Neural cell (in vitro differentiated cells): ENCODE results near the gene COL15A1. TPM values are rescaled to one million over a fixed set of nuclear protein-coding genes. Genes with fewer than 3 reads are reported as not detected.

Source experiments
- H2AFZ ChIP-seq: fragments of 200-600, 300-800 bp; sonication (generic), shearing (Covaris generic); 2 replicates; pipeline ENCODE4 v1.6.0; 2014; ENCODE audit warnings: low read depth, mild to moderate bottlenecking, antibody characterized with exemption, low read length, moderate library complexity
- H3F3A ChIP-seq: fragments of 200-600 bp; shearing (Covaris generic); 2 replicates; pipeline ENCODE4 v1.6.1; 2016; ENCODE audit warnings: mild to moderate bottlenecking, moderate library complexity, mixed read lengths, antibody characterized with exemption, low read length; ENCODE audit not compliant: insufficient read depth, poor library complexity, severe bottlenecking
- H3K27ac ChIP-seq: fragments of 200-600, 300-800 bp; sonication (generic), shearing (Covaris generic); 2 replicates; pipeline ENCODE4 v1.5.1; 2014; ENCODE audit warnings: mild to moderate bottlenecking, low read length, moderate library complexity
- H3K27me3 ChIP-seq: fragments of 300-800, 200-600 bp; sonication (generic), shearing (Covaris generic); 2 replicates; pipeline ENCODE4 v1.6.0; 2014; ENCODE audit warnings: mild to moderate bottlenecking, low read depth, low read length, moderate library complexity; ENCODE audit not compliant: insufficient read depth
- H3K36me3 ChIP-seq: fragments of 300-800, 200-600 bp; sonication (generic), shearing (Covaris generic); 2 replicates; pipeline ENCODE4 v1.5.1; 2014; ENCODE audit warnings: mild to moderate bottlenecking, antibody characterized with exemption, low read length, moderate library complexity; ENCODE audit not compliant: insufficient read depth
- H3K4me2 ChIP-seq: fragments of 300-800, 200-600 bp; sonication (generic), shearing (Covaris generic); 2 replicates; pipeline ENCODE4 v1.6.0; 2014; ENCODE audit warnings: mild to moderate bottlenecking, low read length
- H3K4me3 ChIP-seq: fragments of 300-800, 200-600 bp; sonication (generic), shearing (Covaris generic); 2 replicates; pipeline ENCODE4 v1.5.1; 2014; ENCODE audit warnings: mild to moderate bottlenecking, low read length, moderate library complexity
- H3K79me2 ChIP-seq: fragments of 200-600 bp; shearing (Covaris generic); replicated peaks from 2 replicates; pipeline ENCODE4 v1.6.0; 2014; ENCODE audit warnings: mild to moderate bottlenecking, low read length, moderate library complexity; ENCODE audit not compliant: insufficient read depth
- H3K9ac ChIP-seq: fragments of 300-800, 200-600 bp; sonication (generic), shearing (Covaris generic); 2 replicates; pipeline ENCODE4 v1.6.1; 2016; ENCODE audit warnings: mild to moderate bottlenecking, low read length, mixed read lengths
- H3K9me2 ChIP-seq: fragments of 200-600 bp; shearing (Covaris generic); 2 replicates; pipeline ENCODE4 v1.6.1; 2016; ENCODE audit warnings: mild to moderate bottlenecking, low read length, mixed read lengths; ENCODE audit not compliant: insufficient read depth
- H3K9me3 ChIP-seq: fragments of 200-600, 300-800 bp; sonication (generic), shearing (Covaris generic); 2 replicates; pipeline ENCODE4 v1.6.1; 2016; ENCODE audit warnings: mild to moderate bottlenecking, mixed run types, low read length, moderate library complexity, mixed read lengths
- H4K20me1 ChIP-seq: fragments of 200-600 bp; shearing (Covaris generic); 2 replicates; pipeline ENCODE4 v1.6.1; 2016; ENCODE audit warnings: mild to moderate bottlenecking, mixed run types; ENCODE audit not compliant: insufficient read depth
- CTCF ChIP-seq: fragments of 450-650 bp; IDR thresholded peaks from 2 replicates; pipeline ENCODE4 v1.5.1; 2014; ENCODE audit warnings: antibody characterized with exemption, mild to moderate bottlenecking, moderate library complexity; ENCODE audit not compliant: poor library complexity, severe bottlenecking
- EP300 ChIP-seq: fragments of 450-650 bp; conservative IDR thresholded peaks from 2 replicates; pipeline ENCODE4 v1.6.1; 2014; ENCODE audit warnings: antibody characterized with exemption, mild to moderate bottlenecking, moderate library complexity; ENCODE audit not compliant: poor library complexity, severe bottlenecking
- EZH2 ChIP-seq: fragments of 200-600, 300-800 bp; shearing (Covaris generic), sonication (generic); IDR thresholded peaks from 2 replicates; pipeline ENCODE4 v1.6.1; 2014; ENCODE audit warnings: antibody characterized with exemption, low read length, borderline replicate concordance, mild to moderate bottlenecking; ENCODE audit not compliant: insufficient read depth, poor library complexity, severe bottlenecking
- MXI1 ChIP-seq: fragments of 450-650 bp; conservative IDR thresholded peaks from 2 replicates; pipeline ENCODE4 v1.6.1; 2014; ENCODE audit warnings: antibody characterized with exemption, mild to moderate bottlenecking; ENCODE audit not compliant: poor library complexity, severe bottlenecking
- POLR2AphosphoS5 ChIP-seq: IDR thresholded peaks from 2 replicates; pipeline ENCODE4 v1.6.1; 2012
- RAD21 ChIP-seq: fragments of 450-650 bp; conservative IDR thresholded peaks from 2 replicates; pipeline ENCODE4 v1.6.1; 2014; ENCODE audit warnings: antibody characterized with exemption, mild to moderate bottlenecking, moderate library complexity
- REST ChIP-seq: IDR thresholded peaks from 2 replicates; pipeline ENCODE4 v1.6.1; 2012; ENCODE audit warnings: borderline replicate concordance
- SMC3 ChIP-seq: fragments of 450-650 bp; conservative IDR thresholded peaks from 2 replicates; pipeline ENCODE4 v1.6.1; 2014; ENCODE audit warnings: antibody characterized with exemption, mild to moderate bottlenecking, moderate library complexity; ENCODE audit not compliant: poor library complexity
- TAF1 ChIP-seq: IDR thresholded peaks from 2 replicates; pipeline ENCODE4 v1.6.1; 2012; ENCODE audit warnings: low read depth
- polyA plus RNA-seq: library from polyadenylated mRNA; depleted of rRNA; stranded (reverse); fragments of >200 nt; gene quantifications from 2 replicates; pipeline ENCODE4 v1.2.3, GENCODE V29; 2014

The COL15A1 gene
- polyA plus RNA-seq, 1 donor from 2014 or later = 2.8 TPM

GRCh38 chr9:99046068-99046467 is 102.4 kb downstream of the COL15A1 start:
- Histone ChIP-seq H3K9me2 (no peaks in the 10 kb centered on the region), H3F3A (no peaks in the 10 kb centered on the region), H3K27me3 (no peaks in the 10 kb centered on the region), H3K9me3 (no peaks in the 10 kb centered on the region), H3K27ac (no peak overlapping the region), H3K4me3 (no peak overlapping the region), H3K4me2 (no peak overlapping the region), H3K79me2 (no peaks in the 10 kb centered on the region), H4K20me1 (no peaks in the 10 kb centered on the region), H2AFZ (no peak overlapping the region), H3K9ac (no peak overlapping the region), H3K36me3 (no peaks in the 10 kb centered on the region)
- TF ChIP-seq REST (no peak), MXI1 (no peak), POLR2AphosphoS5 (no peak), TAF1 (no peak), CTCF (no peak), EZH2 (no peak), EP300 (no peak), RAD21 (no peak), SMC3 (no peak)

- no peak overlapping the region for H3K4me3 ChIP-seq
Measured at GRCh38 chr9:99046542-99047071, 102.9 kb downstream of the COL15A1 start.

More at GRCh38 chr9:99046542-99047071, 102.9 kb downstream of the COL15A1 start:
- Histone ChIP-seq H3F3A (no peaks in the 10 kb centered on the region), H2AFZ (no peak overlapping the region), H3K9me3 (no peaks in the 10 kb centered on the region), H3K9ac (no peak overlapping the region), H3K4me2 (no peak overlapping the region), H4K20me1 (no peaks in the 10 kb centered on the region), H3K27me3 (no peaks in the 10 kb centered on the region), H3K27ac (no peak overlapping the region), H3K9me2 (no peaks in the 10 kb centered on the region), H3K79me2 (no peaks in the 10 kb centered on the region), H3K36me3 (no peaks in the 10 kb centered on the region)
- TF ChIP-seq TAF1 (no peak), REST (no peak), EP300 (no peak), POLR2AphosphoS5 (no peak), CTCF (no peak), EZH2 (no peak), MXI1 (no peak), RAD21 (no peak), SMC3 (no peak)
